SK-N-MC (cell line): Measurements from ENCODE around the gene STK39.

Source experiments
- EZH2 ChIP-seq: fragments of 200-600 bp; sonication (generic); IDR thresholded peaks from one replicate; pipeline ENCODE4 v1.6.1; 2017; ENCODE audit warnings: antibody characterized with exemption
- FOXP2 ChIP-seq: optimal IDR thresholded peaks from 2 replicates; pipeline ENCODE3; 2011; ENCODE audit warnings: mild to moderate bottlenecking, moderate library complexity; ENCODE audit not compliant: insufficient read depth; ENCODE audit errors: extremely low read length, control extremely low read depth
- POLR2AphosphoS5 ChIP-seq: IDR thresholded peaks from 2 replicates; pipeline ENCODE4 v1.6.1; 2012; ENCODE audit warnings: mild to moderate bottlenecking, low read depth, low read length, borderline replicate concordance

DNA sequence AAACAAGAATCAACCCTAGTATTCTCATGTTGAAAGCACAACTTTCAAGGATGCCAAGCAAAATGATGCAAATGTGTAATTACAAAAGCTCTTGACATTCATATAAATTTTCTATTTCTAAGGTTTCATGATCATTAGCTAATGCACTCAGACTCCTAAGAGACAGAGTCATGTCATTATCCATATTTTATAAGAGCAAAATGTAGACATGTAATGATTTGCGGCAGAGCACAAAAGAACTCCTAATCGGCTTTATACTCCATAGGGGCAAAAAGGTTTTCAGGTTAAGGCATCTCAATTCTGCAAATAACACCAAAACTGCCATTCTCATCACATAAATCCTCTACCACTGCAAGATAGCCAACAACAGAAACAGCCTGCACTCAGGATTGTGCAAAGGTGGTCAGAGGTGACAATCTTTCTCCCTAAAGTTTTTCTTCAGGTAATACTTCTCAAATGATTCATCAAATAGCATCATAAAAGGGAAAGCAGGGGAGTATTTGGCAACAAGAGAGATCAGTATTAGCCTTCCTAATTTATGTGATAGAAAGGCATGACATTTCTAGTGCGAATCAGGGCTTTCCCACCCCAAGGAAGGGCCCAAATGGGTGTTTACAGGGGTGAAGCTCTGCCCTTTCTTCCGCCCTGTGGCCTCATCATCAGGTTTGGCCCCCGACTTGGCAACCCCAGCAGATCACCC is 64.7 kb downstream of the STK39 start:
- TF ChIP-seq EZH2: no peak
- TF ChIP-seq POLR2AphosphoS5: no peak
- TF ChIP-seq FOXP2: no peak
